GM18867 (cell line): ENCODE results near the gene SLC25A1.

Experiments used
- ATAC-seq: cut with Tn5 transposase; IDR thresholded peaks from one replicate; pipeline ENCODE4 v1.9.1; 2021; ENCODE audit warnings: mild to moderate bottlenecking, moderate library complexity; ENCODE audit not compliant: unreplicated experiment

Gene SLC25A1

DNA sequence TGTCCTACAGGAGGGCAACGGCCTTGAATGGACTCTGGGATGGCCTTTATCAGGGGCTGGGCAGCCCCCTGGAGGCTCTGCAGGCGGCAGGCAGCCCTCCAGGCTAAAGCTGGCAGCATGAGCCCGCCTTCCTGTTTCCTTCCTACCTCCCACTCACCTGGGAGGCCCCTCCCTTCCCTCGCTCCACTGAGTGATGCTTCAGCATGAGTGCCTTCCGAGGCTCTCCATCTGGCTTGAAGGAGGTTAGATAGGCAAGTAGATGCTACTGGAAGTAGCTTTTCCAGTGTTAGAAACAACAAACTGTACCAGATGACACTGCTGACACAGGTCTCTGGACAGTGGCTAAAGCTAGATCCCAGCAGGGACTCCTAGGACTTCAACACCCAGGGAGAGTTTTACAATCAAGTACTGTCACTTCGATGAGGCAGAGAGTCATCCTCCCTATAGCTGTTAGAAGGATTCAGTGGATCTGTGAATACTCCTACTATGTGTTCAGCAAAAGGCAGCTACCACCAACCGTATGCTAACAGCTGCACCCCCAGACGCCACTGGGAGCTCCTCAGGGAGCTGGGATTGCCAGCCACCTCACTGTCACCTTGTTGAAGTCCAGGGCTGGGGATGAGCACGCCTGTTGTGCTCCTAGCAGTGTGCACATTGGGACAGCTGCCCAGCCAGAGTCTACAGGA, 4.1 kb upstream of the SLC25A1 start:
- ATAC-seq = no peak

DNA sequence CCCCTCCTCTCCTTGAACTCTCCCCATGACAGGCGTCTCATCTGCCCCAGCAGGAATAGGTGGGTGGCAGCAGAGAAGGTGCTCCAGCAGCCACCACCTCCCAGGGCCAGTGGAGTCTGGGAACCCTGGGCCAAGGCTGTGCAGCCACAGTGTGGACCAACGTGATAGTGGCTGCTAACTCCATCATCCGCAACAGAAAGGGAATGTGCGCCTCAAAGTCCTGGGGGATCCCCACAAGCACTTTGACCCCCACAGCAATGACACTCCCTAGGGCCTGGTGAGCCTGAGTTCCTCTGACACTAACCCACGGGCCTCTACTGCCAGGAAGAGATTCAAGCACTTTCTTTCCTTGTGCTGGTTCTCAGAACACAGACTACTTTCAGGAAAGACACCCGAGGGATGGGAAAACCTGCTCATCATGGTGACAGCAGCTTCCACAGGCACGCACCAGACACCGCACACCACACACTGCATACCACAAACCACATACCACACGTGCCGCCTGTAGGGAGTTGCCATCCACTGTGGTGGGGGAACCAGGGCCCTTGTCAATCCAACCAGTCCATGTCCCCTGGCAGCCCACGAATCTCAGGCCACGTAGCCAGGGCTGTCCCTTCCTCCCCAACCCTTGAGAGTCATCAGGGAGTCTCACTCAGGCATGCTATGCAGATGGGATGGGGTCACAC, 3.4 kb upstream of the SLC25A1 start:
- no peak for ATAC-seq

DNA sequence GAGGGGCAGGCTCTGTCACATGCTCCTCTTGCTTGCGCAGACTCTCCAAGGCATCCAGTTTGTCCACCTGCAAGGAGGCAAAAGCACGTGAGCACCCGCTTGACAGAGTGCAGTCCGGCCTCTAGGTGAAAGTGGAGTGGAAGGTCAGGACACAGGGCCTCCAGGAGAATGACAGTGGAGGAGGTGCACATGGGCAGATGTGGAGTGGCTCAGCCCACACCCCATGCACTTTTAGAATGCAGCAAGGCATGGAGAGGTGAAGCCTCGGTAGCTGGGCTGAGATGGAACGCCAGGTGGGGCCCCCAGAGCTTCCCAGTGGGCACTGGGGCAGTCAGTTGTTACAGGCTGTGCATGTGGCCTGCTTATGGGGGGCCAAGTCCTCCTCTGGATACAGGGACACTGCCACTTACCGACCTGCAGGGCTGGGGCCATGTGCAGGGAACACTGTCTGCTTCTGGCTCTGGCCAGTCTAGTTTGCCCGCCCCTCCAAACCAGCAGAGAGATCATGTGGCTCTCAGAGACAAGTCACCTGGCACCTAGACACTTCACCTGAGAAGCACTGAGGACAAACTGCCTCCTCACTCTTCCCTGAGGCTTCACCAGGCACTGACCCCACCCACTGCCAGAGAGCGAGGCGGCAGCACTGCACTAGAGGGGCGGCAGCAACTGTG, 2.3 kb upstream of the SLC25A1 start:
- no peak for ATAC-seq

DNA sequence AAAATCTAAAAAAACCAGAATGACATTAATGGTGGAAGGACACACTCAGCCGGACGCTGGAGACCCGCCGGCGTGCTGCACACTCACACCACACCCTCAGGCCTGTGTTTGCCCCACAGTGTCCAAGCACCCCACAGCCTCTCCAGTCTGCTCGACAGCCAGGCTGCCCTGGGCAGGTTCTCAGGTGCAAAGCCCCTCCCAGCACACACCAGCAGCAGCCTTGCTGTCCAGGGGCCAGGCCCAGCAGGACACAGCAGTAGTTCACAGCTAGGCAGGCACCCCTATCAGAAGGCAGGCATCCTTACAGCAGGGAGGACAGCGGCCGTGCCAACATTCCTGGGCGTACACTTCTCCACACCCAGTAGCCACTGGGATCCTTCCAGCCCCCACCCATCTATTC, 1.7 kb upstream of the SLC25A1 start:
- no peak for ATAC-seq

DNA sequence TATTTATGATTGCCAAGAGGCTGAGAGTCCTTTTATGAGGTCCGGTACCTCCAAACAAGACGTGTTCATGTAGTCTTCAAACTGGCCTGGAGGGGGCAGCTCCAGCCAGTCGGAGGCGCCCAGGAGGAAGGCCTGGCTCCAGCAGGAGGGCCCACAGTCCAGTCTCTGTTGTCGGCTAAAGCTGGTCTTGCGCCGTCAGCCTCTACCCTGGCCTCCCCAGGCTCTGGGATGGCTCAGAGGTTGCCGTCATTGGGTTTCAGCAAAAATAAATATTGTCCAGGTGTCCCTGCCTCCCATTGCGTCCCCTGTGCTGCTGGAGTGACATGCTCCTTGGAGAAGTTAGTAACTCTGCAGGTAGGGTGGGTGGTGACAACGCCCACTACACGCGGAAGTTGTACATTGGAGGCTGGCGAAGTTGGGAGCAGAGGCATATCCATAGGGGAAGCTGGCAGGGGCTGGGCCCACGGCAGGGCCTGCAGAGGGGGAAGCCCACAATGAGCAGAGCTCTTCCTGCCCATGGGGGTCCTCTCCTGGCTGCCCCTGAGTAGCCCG, 1.0 kb upstream of the SLC25A1 start:
- peak; percentile 28 for ATAC-seq

DNA sequence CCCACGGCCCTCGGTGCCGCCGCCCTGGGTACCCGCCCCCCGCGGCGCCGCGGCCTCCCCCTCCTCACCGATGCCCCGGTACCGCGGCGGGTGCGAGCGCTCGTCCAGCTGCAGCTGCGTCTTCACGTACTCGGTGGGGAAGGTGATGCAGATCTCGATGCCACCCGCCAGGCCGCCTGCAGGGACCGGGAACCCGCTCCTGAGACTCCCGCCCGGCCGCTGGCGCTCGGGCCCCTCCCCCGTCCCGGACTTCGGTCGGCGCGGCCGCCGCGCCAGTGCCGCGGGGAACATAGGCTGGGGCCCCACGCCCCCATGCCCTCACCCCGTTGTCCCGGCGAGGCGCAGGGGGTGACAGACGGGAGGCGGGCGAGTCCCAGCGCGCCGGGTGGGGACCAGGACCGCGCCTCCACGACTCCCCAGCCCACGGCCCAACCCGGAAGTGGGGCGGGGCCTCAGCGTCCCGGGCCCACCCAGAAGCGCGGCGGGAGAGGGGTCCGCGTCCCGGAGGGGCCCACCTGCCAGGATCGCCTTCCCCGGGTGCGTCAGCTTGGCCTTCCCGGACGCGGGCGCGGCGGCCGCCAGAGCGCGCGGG, 375 bp downstream of the SLC25A1 start:
- peak; percentile 39 for ATAC-seq

DNA sequence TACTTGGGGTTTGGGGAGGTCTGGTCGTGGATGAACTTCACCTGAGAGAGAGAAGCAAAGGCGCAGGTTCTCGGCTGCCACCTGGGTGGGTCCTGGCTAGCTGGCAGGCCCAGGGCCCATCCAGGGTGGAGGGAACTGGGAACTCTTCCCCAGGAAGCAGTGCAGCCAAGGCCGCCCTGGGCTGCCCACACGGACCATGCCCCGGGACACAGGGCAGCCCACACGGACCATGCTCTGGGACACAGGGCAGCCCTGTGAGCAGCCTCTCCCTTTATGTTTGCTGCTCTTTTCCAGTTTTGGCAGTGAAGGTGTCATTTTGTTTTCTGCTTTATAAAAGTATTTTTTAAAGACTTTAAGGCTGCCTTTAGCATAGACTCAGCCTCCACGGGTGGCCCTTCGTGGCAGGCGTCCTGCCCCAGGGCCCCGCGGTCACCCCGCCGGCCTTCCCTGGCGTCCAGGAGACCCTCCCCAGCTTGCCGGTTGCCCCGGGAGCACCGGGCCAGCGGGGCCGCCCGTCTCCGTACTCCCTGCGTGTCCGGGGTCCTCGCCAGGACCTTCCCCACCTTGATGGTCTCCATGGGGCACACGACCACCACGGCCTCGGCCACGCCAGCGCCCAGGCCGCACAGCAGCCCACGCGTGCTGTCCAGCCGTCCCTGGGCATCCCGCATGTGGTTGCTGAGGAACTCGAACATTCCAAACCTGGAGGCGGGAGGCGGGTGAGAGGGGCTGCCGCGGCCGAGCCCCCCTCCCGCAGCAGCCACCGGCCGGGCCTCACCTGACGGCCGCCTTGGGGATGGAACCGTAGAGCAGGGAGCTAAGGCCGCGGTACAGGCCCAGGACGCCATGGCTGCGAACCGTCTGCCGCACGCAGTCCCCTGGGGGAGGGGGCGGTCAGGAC, 1.1 kb downstream of the SLC25A1 start:
- ATAC-seq = no peak

DNA sequence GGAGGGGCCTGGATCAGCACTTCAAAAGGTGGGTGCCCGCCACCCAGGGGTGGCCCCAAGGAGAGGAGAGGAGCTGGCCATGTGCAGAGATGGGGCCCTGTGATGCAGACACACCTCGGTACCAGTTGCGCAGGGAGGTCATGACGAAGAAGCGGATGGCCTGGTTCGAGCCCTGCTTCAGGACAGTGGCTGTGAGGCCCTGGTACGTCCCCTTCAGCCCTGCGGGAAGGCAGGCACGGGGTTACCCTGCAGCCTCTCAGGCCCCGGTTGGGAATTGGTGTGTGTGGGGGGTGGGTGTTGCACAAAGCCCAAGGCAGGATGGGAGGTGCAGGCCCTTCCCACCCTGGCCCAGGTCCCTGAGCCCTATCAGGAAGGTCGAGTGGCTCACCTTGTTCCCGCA, 1.8 kb downstream of the SLC25A1 start:
- ATAC-seq = no peak

DNA sequence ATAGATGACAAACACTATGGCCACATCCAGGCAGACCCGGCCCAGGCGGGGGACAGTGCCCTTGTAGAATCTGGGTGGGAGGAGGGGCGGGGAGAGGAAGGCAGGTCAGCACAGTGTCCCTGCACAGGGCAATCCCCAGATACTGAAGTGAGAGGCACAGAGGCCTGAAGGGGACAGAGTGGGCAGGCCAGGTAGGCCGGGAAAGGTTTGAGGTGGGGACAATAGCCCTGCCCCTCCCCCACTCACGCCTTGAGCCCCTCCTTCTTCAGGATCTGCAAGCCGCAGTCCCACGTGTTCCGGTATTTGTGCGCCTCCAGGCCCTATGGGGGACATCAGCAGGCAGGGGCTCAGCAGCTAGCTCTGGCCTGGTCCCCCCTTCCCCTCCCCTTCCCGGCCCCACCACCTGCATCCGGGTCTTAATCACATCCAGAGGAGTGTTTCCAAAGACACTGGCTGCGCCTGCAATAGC, 2.3 kb downstream of the SLC25A1 start:
- ATAC-seq = no peak

DNA sequence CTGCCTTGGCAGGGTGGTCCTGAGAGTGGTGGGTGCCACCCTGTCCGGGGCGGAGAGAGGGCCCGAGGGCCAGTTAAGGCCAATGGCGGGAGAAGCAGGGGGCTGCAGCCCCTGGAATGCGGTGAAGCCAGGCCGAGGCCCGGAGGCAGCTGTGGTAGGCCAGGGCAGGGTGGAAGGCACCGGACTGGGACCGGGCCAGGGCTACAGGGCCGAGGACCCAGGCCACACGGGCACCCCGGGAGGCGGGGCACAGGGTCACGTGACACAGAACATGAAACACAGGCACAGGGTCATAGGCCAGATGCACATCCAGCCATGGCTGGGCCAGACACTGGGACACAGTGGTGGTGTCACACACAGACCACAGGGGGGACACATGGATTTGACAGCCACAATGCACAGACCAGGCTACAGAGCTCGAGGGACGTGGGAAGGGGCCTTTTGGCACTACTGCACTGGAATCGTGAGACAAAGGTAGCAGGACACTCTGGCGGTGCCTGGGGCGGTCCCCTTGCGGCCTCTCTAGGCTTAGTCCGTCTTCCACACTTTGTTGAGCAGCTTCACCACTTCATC, 2.8 kb downstream of the SLC25A1 start:
- ATAC-seq = no peak

DNA sequence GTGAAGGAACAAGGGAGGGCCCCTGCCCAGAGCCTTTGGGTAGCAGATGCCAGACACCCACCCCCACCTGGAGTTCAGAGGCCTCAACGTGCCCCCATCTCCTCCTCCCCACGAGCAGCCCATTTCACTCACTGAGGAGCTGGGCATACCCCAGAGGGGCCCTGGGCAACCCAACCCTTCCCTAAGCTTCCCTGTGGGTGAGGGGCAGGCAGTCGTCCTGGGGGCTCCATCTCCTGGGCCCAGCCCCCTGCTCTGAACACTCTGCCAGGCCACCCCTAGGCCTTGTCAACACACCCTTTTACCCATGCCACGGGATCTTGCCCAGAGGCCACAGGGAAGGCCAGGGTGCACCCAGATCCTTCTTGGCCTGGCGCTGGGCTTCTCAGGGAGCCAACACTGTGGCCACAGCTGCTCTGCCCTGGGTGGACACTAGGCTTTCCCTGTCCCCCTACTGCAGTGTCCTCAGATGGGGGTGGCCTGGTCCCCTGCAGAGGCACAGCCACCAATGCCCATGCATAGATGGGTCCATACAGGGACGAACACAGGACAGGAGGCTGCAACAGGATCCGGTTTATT, 3.4 kb downstream of the SLC25A1 start:
- no peak for ATAC-seq

DNA sequence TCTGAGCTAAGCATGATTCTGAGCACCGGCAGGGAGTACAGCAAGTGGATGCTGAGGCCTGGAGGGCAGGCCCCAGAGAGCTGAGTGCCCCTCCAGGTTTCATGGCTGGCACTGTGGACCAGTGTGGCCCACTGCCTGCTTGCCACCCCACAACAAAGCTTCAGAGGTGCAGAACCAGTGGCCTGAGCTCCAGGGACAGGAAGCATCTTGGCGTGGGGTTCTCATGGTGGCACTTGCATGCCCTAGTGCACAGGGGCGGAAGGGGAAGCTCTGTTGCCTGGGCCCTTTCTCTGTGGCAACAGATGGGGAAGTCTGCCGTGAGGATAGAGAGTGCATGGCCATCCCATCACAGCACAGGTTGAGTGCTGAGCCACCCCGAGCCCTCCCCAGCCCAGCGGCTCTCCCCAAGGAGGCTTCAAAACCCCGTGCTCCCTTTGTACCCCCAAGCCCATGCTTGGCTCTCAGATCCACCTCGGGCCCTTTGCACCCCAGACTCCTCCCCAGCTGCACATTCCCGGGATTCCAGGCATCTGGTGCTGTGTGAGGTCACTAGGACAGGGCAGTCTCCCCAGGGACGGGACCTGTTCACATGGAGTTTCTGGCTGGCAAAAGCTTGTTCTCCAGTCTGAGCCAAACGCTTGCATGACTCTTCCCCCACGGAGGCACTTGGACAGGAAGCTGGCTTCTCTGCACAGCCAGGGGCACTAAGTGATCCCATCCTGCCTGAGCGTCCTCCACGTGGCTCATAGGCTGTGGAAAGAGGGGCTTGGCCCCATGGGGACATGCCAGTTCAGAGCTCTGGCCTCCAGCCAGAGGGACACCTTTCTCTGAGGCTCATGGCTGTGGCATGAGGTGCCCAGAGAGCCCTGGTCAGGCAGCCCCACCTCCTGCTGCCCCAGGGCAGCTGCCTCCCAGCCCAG, 4.2 kb downstream of the SLC25A1 start:
- ATAC-seq = no peak

DNA sequence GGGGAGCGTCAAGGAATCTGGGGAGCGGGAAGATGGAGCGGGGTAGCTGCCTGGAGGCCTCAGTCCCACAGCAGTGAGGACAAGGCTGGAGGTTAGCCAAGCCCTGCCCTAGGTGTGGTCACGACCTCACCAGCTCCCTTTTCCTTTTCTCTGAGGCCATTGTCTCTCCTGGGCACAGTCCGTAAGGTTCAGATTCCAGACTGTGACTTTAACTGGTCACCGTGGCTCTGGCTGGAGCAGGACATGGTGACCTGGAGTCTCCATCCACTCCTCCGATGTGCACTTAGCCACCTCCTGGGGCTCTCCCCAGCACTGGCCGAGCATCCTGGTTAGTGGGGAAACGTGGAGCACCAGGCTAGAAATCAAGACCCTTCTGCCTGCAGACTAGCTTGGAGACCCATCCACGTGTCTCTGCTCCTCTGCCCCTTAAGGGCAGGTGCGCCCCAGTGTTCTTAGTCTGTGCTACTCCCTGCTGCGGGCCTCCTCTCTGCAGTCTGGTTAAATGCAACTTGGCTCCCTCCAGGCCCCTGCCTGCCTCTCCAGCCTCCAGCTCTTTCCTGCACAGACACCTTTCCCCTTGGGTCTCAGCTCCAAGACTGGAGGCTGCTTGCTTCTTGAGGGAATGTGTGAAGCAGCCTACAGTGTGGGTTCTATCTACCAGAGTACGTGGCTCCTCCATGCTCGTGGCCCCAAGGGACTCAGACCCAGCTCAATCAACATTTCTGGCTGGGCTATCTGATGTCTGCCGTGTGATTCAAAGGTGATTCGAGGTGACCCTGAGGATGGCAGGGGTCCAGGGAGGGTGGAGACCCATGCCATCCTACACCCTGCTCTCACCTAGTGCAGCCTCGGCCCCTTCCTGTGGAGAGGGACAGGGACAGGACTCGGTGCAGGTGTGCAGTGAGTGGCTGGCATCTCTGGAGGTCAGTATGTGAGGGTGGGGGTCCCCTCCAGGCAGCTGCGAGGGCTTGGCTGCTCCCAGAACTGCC, 5.2 kb downstream of the SLC25A1 start:
- ATAC-seq = no peak

DNA sequence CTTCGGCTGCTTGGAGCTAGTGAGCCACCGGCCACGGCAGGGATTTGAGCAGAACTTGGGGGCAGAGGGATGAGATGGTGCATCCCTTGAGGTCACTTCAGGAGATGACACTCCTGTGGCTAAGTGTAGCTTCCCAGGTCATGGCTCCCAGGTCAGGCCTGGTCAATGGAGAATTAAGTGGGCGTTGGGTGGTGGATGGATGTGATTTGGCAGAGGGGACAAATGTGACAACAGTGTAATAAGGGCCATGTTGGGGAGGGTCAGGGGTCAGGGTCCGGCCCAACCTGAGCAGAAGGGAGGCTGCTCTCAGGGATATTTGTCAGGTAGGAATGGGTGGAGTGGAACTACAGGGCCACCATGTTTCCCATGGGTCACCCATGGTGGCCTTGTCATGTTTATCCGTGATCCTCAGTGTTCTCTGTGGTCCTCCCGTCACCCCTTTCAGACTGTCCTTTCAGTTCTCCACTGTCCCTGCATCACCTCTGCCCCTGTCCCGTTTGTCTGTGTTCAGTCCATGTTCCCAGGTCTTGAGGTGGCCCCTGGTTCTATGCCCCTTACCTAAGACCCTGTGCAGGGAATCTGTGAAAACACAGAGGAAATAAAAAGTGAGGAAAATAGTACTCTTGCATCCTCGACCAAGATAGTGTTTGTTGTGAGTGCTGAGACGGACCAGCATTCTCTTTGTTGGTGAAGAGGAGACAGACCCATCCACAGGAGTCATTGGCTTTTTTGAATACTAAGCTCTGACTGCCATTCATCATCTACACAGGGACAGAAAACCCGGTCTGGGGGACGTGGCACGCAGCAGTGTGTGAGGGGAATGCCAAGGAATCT, 6.1 kb downstream of the SLC25A1 start:
- no peak for ATAC-seq

DNA sequence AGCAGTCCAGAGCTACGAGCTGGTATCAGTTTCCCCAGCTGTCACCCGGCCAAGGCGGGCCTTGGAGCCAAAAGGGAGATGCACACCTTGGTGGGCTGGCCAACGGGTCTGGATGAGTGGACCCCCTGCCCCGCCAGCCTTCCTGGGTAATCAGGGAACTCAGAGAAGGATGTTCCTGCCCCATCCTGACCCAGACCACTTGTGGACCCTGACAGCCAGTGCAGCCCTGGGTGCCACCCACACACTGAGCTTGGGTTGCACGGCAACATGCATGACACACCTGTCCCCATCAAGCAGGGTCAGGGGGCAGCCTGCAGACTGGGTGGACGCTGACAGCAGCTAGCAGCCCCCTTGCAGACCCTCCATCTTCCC, 8.6 kb downstream of the SLC25A1 start:
- no peak for ATAC-seq
